ENCODE measurements around the gene FRMD4A. TPM values are rescaled to one million over a fixed set of nuclear protein-coding genes. Genes with fewer than 3 reads are reported as not detected.
"Not testable (repeated sequence)": the region's sequence is repeated elsewhere in the genome, so short reads cannot be mapped to it uniquely, and the experiment has no call there.

Gene FRMD4A
- total RNA-seq, 2 donors from 2014 or later, result 18.9 to 46.1 TPM

DNA sequence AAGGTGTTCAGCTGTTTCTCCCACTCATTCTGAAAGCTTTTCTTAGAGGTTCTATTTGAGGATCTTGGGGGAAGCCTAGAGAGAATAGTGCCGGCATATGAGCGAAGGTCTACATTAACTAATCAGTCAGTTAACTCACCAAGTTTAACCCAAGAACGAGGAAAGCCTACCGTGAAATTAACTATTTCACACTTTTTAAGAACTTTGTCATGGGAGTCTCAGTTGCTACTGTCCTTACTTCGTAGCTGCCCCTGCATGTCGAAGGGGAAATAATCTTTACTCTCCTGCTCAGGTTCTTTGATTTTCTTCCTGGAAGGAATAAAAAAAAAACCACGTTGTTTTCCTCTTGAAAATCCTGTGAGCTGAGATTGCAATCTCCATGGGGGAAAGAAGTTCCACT is 115.1 kb downstream of the FRMD4A start:
- intact Hi-C loops (cut with DNase I), result no loop called here
- no peaks in the 10 kb centered on the region for H3K4me1 ChIP-seq
- ATAC-seq (no peak), DNase-seq (no peak)
- H3K27ac ChIP-seq, result no peak overlapping the region
- H3K4me3 ChIP-seq, result no peak overlapping the region
- no peaks in the 10 kb centered on the region for H3K9me3 ChIP-seq
- no peaks in the 10 kb centered on the region for H3K27me3 ChIP-seq
- WGBS, 2 donors, result 83 to 85% methylated on average over 7 of the region's 7 CpGs
- TF ChIP-seq, protein P1, sequence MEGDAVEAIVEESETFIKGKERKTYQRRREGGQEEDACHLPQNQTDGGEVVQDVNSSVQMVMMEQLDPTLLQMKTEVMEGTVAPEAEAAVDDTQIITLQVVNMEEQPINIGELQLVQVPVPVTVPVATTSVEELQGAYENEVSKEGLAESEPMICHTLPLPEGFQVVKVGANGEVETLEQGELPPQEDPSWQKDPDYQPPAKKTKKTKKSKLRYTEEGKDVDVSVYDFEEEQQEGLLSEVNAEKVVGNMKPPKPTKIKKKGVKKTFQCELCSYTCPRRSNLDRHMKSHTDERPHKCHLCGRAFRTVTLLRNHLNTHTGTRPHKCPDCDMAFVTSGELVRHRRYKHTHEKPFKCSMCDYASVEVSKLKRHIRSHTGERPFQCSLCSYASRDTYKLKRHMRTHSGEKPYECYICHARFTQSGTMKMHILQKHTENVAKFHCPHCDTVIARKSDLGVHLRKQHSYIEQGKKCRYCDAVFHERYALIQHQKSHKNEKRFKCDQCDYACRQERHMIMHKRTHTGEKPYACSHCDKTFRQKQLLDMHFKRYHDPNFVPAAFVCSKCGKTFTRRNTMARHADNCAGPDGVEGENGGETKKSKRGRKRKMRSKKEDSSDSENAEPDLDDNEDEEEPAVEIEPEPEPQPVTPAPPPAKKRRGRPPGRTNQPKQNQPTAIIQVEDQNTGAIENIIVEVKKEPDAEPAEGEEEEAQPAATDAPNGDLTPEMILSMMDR (IDR thresholded peaks at IDR 0.05), result no peak
- H3K36me3 ChIP-seq (replicated peaks in 1 of 2; ENCODE audit: insufficient read depth in 1 of 2, low read depth in 2 of 2), result no peaks in the 10 kb centered on the region

DNA sequence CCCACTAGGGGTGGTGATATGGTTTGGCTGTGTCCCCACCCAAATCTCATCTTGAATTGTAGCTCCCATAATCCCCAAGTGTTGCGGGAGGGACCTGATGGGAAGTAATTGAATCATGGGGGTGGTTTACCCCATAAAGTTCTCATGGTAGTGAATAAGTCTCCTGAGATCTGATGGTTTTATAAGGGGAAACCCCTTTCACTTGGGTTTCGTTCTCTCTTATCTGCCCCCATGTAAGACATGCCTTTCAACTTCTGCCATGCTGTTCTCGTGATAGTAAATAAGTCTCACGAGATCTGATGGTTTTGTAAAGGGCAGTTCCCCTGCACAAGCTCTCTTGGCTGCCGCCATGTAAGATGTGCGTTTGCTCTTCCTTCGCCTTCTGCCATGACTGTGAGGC is 117.0 kb downstream of the FRMD4A start:
- H3K27ac ChIP-seq; H3K9me3 ChIP-seq; H3K4me3 ChIP-seq; H3K4me1 ChIP-seq; ATAC-seq; H3K27me3 ChIP-seq; H3K36me3 ChIP-seq (replicated peaks in 1 of 2; ENCODE audit: insufficient read depth in 1 of 2, low read depth in 2 of 2); DNase-seq; intact Hi-C loops (cut with DNase I): not testable (repeated sequence)
- WGBS, 2 donors, result 81 to 85% methylated on average over 7 of the region's 7 CpGs

DNA sequence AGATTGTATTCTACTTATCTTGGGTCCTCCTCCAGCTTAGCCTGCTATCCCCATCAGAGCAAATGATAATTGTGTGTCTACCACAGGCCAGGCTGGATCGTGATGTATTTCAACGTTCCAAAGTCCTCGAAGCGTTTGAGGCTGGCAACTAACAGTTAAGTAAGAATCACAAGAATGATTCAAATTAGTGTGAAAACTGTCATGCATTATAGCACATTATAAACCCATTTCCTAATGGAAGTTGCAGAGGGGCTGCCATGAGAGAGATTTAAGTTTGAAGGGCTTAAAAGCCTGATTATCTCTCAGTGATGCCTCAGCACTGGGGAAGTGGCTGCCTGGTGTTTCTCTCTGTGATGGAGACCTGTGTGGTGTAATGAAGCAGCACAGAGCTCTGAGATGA is 119.1 kb downstream of the FRMD4A start:
- H3K4me3 ChIP-seq, result no peak overlapping the region
- no peak for DNase-seq
- intact Hi-C loops (cut with DNase I), result no loop called here
- ATAC-seq, result no peak
- TF ChIP-seq, protein P1 (IDR thresholded peaks at IDR 0.05), result no peak
- TF ChIP-seq POLR2A (IDR thresholded peaks at IDR 0.05), result no peak
- H3K9me3 ChIP-seq, result no peaks in the 10 kb centered on the region
- no peaks in the 10 kb centered on the region for H3K4me1 ChIP-seq
- no peaks in the 10 kb centered on the region for H3K36me3 ChIP-seq (replicated peaks in 1 of 2; ENCODE audit: insufficient read depth in 1 of 2, low read depth in 2 of 2)
- 54 to 67% methylated on average over 4 of the region's 4 CpGs for WGBS, 2 donors
- H3K27ac ChIP-seq, result no peak overlapping the region
- H3K27me3 ChIP-seq, result no peaks in the 10 kb centered on the region

DNA sequence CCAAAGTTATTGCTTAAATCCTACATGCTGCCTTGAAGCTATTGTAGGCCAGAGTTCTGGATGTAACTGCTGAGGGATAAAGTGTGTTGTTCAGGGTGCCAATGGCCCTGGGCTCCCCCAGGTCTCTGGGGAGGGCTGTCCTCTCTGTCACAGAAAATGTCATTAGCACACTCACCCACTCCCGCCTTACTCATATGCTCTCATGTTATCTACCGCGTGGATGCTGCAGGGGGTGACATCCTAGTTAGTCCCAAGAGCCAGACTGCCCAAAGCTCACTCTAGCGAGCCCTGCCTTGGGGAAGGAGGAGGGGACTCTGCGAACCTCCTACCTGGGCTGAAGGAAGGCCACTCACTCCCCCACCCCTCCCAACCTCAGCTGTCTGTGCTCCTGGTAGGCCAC is 122.5 kb downstream of the FRMD4A start:
- Histone ChIP-seq H3K4me1 (no peaks in the 10 kb centered on the region), H3K27ac (no peak overlapping the region), H3K4me3 (no peak overlapping the region), H3K9me3 (no peaks in the 10 kb centered on the region), H3K27me3 (no peaks in the 10 kb centered on the region), H3K36me3 (replicated peaks in 1 of 2; ENCODE audit: insufficient read depth in 1 of 2, low read depth in 2 of 2) (no peaks in the 10 kb centered on the region)
- ATAC-seq, result no peak
- intact Hi-C loops (cut with DNase I), result no loop called here
- 87 to 96% methylated on average over 3 to 5 of the region's 5 CpGs for WGBS, 2 donors
- DNase-seq, result no peak
- TF ChIP-seq POLR2A (IDR thresholded peaks at IDR 0.05), result no peak
- TF ChIP-seq, protein P1 (IDR thresholded peaks at IDR 0.05), result no peak

DNA sequence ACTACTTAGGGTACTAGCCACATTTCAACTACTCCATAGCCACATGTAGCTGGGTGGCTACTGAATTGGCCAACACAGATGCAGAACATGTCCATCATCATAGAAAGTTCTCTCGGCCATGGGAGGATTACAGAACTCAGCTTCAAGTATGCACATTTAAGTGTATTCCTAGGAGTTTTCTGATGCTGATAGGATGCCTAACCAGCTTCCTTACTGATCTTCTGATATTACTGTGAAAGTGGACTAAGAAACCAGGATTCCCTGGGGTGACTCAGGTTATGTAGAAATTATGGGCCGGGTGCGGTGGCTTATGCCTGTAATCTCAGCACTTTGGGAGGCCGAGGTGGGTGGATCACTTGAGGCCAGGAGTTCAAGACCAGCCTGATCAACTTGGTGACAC is 125.5 kb downstream of the FRMD4A start:
- Histone ChIP-seq H3K4me3 (no peak overlapping the region), H3K27me3 (no peaks in the 10 kb centered on the region), H3K9me3 (no peaks in the 10 kb centered on the region), H3K27ac (no peak overlapping the region), H3K36me3 (replicated peaks in 1 of 2; ENCODE audit: insufficient read depth in 1 of 2, low read depth in 2 of 2) (no peaks in the 10 kb centered on the region), H3K4me1 (no peaks in the 10 kb centered on the region)
- intact Hi-C loops (cut with DNase I), result no loop called here
- no peak for TF ChIP-seq POLR2A (IDR thresholded peaks at IDR 0.05)
- TF ChIP-seq, protein P1 (IDR thresholded peaks at IDR 0.05), result no peak
- WGBS, 2 donors, result 94 to 97% methylated on average over 4 of the region's 4 CpGs
- DNase-seq (no peak), ATAC-seq (no peak)
